Breast epithelium (tissue), 3 donors: ENCODE data around the gene CD8A.

Experiments used
- CTCF ChIP-seq, 3 donors: fragments of 450-650 bp; IDR thresholded peaks; one replicate each; pipeline ENCODE4 v1.5.1; 2016 to 2017; ENCODE audit warnings: antibody characterized with exemption in 3 of 3, mild to moderate bottlenecking in 3 of 3, moderate library complexity in 3 of 3
- POLR2A ChIP-seq: fragments of 450-650 bp; IDR thresholded peaks from one replicate; pipeline ENCODE4 v1.6.1; 2016; ENCODE audit warnings: antibody characterized with exemption, mild to moderate bottlenecking, moderate library complexity
- POLR2AphosphoS5 ChIP-seq, 3 donors: sonication (generic); formaldehyde crosslinking; IDR thresholded peaks; one replicate each; pipeline ENCODE4 v1.6.1; 2017; ENCODE audit warnings: antibody characterized with exemption in 3 of 3

GRCh38 chr2:86760371-86760770 is 30.3 kb downstream of the CD8A start:
- TF ChIP-seq POLR2AphosphoS5 (IDR thresholded peaks at IDR 0.05), result no peak
- TF ChIP-seq CTCF (IDR thresholded peaks at IDR 0.05), result no peak
- no peak for TF ChIP-seq POLR2A
